Brain pericyte (primary cell): ENCODE results near the gene VDAC1.
"Not testable (repeated sequence)": the region's sequence is repeated elsewhere in the genome, so short reads cannot be mapped to it uniquely, and the experiment has no call there.

Source experiments
- DNase-seq: peaks from one replicate; pipeline ENCODE4 v3.0.0-alpha.2; 2012; ENCODE audit warnings: low read depth, low spot score

Gene VDAC1

DNA sequence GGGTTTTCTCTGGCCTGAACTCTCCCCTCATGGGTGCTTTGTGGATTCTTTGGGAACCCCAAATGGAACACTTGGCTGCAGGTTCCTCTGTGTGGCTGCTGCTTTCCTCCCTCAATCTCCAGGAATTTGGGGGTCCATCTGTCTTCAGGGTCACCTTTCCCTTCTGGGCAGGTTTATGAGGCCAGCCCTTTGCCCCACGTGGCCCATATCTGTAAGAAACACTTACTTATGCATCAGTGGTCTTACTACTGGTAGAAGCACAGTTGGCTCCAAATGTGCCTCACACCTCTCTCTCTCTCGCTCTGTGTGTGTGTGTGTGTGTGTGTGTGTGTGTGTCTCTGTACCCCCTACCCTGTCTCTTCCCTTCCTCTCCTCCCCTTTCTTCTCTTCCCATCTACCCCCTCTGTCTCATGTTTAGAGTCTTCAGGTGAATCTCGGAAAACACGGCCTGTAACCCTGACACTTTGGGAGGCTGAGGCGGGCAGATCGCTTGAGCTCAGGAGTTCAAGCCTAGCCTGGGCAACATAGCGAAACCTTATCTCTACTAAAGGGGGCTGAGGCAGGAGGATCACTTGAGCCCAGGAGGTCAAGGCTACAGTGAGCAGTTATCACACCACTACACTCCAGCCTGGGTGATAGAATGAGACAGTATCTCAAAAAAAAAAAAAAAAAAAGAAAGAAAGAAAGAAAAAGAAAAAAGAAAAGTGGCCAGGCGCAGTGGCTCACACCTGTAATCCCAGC, 63.1 kb downstream of the VDAC1 start:
- no peak for DNase-seq

DNA sequence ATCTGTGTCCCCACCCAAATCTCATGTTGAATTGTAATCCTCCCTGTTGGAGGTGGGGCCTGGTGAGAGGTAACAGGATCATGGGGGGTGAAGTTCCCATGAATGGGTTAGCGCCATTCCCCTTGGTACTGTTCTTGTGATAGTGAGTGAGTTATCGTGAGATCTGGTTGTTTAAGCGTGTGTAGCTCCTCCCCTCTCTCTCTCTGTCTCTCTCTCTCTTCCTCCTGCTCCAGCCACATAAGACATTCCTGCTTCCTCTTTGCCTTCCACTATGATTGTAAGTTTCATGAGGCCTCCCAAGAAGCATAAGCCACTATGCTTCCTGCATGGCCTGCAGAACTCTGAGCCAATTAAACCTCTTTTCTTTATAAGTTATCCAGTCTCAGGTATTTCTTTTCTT, 65.1 kb downstream of the VDAC1 start:
- no peak for DNase-seq

- DNase-seq, result no peak
These were observed 65.8 kb downstream of the VDAC1 start for GRCh38 chr5:133938929-133939328.

- DNase-seq, result no peak
These were observed 66.5 kb downstream of the VDAC1 start for GRCh38 chr5:133938039-133938821.

GRCh38 chr5:133937628-133938027, 67.1 kb downstream of the VDAC1 start:
- not testable (repeated sequence) for DNase-seq

- no peak for DNase-seq
These were observed 68.1 kb downstream of the VDAC1 start for GRCh38 chr5:133936651-133937015.

DNA sequence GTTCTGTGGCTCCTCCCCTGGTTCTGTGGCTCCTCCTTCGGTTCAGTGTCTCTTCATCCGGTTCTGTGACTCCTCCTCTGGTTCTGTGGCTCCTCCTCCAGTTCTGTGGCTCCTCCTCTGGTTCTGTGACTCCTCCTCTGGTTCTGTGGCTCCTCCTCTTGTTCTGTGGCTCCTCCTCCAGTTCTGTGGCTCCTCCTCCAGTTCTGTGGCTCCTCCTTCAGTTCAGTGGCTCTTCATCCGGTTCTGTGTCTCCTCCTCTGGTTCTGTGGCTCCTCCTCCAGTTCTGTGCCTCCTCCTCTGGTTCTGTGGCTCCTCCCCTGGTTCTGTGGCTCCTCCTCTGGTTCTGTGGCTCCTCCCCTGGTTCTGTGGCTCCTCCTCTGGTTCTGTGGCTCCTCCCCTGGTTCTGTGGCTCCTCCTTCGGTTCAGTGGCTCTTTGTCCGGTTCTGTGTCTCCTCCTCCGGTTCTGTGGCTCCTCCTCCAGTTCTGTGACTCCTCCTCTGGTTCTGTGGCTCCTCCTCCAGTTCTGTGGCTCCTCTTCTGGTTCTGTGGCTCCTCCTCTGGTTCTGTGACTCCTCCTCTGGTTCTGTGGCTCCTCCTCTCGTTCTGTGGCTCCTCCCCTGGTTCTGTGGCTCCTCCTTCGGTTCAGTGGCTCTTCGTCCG, 68.7 kb downstream of the VDAC1 start:
- not testable (repeated sequence) for DNase-seq

DNA sequence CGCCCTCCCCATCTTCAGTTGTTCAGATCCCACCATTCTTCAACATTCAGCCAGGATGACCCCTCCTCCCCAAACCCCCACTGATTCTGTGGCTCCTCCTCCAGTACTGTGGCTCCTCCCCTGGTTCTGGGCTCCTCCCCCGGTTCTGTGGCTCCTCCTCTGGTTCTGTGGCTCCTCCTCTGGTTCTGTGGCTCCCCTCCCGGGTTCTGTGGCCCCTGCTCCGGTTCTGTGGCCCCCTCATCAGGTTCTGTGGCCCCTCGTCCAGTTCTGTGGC, 69.2 kb downstream of the VDAC1 start:
- DNase-seq, result no peak

- DNase-seq, result no peak
These were observed 69.7 kb downstream of the VDAC1 start for GRCh38 chr5:133934822-133935666.

DNA sequence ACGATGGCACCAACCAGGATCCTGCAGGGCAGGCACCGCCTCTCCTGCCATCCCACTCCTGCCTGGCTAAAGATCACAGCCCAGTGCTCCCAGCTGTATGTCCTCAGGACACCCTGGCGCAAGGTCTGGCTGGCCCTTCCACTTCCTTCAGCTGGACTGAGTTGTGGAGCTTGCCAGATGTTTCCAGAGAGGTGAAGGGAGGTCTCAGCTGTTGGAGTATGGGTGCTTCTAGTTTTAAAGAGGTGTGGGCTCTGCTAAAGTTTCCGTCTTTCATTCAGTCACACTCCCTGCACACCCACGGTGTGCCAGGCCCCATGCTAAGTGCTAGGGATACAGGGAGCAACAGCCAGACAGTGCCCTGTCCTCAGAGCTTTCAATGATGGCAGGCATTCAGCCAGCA, 70.5 kb downstream of the VDAC1 start:
- DNase-seq, result no peak

DNA sequence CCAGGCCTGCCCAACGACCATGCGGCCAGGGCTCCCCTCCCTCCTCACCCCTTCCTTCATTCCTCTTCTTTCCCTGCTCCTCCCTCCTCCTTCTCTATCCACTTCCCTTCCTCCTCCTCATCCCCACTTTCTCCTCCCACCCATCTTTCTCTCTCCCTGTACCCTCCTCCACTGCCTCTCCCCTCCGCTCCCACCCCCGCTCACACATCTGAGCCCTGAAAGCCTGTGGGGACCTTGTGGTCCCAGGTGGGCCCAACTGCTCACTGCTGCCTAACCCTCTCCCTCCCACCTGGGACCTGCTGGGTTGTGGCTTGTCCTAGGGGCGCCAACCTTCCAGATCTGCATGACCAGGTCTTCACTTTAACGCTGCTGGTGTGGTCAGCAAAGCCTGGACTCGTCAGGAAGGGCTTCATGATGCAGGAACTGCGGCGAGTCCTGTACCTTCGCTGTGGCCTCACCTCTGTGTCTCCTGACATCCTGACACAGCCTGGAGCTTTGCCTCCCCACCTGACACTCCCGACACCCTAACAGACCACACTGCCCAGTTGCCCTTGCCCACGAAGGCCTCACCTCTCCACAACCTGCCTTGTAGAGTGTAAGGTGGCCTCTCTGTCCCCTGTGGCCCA, 71.0 kb downstream of the VDAC1 start:
- no peak for DNase-seq

- DNase-seq, result no peak
These were observed 71.6 kb downstream of the VDAC1 start for GRCh38 chr5:133933169-133933509.

- DNase-seq, result no peak
These were observed 72.2 kb downstream of the VDAC1 start for GRCh38 chr5:133932441-133933168.

- no peak for DNase-seq
These were observed 73.2 kb downstream of the VDAC1 start for GRCh38 chr5:133931546-133931945.

DNA sequence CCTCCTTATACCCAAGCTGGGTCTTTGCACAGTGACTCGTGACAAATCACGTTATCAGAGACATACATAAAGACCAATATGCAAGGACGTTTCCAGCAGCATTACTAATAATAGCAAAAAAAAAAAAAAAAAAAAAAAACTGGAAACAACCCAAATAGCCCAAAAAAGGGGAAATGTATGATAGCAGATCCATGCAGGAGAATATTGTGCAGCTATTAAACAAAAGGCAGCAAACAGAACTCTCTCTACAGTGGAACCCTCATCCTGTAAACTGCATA, 74.0 kb downstream of the VDAC1 start:
- no peak for DNase-seq

DNA sequence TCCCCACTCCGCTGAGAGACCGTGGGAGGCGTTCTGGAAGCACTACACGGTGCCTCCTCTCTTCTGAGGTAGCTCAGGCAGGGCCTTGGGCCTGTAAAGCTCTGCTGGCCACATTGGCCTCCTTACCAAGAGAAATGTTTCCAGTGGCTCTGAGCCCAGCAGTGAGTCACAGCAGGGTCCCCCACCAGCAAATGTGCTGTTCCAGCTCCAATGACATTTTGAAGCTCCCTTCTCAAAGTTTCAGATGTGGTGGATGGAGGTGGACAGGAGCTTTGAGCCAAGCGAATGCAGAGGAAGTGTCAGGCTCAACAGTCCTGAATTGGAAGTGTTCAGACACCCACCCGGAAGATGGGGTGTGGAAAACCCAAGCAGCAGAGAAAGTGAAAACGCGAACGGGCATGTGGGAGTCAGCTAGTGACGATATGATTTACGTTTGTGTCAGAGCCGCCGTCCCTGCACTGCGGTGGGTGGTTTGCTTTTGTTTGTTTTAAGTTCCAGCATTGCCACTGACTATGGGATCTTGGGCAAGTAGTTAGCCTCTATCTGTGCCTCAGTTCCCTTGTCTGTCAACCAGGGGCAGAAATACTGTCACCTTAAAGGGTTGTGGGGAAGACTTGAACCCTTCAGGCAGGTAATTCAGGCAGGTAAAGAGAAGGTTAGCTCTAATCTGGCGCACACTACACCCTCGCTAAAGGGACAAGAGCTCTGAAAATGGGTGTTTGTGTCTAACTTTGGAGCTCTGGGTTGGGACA, 74.5 kb downstream of the VDAC1 start:
- DNase-seq, result no peak

DNA sequence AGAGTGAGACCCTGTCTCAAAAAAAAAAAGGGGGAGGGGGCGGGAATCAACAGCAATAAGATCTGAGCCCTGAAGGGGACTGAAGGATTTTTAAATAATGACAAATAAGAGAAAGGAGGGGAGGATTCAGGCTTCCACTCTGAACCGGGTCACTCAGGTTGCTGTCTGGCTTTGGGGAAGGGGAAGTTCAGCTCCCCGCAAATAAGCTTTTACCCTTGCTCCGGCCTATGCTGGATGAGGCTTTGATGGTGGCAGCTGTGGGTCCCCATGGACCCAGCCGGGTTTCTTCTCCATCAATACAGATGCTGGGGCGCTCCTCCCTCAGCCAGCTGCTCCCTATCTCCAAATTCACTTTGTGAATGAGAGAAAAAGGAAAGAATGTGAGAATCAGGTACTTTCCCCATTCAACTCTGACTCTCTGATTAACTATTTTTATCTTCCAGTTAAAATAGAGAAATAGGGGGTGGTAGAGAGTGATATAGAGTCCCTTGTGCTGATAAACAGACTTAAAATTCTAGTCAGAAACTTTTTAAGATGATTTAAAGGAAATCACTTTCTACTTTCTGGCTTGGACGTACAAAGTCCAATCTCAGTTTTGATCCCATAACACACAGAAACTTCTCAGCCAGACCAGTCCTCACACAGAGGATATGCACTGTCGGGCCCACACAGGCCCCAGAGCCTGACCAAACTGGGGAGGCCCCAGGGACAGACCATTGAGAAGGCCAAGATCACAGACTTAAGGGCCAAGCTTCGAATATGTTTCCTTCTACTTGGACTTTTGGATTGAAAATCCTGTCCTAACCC, 76.0 kb downstream of the VDAC1 start:
- no peak for DNase-seq

DNA sequence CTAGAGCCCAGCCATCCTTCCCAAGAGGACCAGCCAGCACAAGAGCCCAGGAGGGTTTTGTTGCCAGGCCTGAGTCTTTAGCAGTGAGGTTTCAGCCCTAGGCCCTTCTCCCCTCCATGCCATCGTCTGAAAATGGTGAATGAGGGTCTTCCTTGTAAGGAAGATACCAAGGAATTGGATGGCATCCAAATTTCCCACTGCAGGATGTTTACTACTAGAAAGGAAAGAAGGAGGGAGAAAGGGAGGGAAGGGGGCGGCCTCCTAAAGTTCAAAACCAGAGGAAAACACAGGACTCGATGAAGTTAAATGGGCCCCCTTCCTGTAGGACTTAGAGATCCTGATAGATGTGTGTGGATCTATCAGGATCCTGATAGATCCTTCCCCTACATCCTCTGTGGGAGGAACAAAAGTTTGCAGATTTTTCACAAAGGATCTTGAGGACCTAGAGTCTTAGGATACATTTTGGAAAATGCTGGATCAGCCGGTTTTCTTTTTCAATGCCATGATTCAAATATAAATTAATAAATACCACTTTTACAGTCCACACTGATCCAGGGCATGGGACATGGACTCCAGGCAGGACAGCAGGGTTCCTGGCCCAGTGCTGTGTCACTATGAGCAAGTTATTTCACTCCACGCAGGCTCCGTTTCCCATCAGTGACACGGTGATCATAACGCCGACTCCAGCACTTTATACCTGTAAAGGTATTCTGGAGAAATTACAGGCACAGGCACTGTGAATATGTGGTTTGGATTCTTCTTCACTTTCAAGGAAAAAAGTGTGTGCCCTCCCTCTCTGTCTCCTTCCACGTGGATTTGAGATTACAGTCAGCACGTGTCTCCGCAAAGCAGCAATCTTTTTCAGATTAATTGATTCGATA, 77.2 kb downstream of the VDAC1 start:
- DNase-seq, result no peak
